ENCODE data around the gene SMCHD1. TPM values are rescaled to one million over a fixed set of nuclear protein-coding genes. Genes with fewer than 3 reads are reported as not detected.
"Not testable (repeated sequence)": the region's sequence is repeated elsewhere in the genome, so short reads cannot be mapped to it uniquely, and the experiment has no call there.

Gene SMCHD1
- total and polyA plus RNA-seq, 9 donors: 25.3 to 59.0 (median 36.8) TPM

- no peaks in the 10 kb centered on the region for H3K9me3 ChIP-seq (replicated peaks; ENCODE audit: control insufficient read depth, low read depth, low read length)
- H3K27me3 ChIP-seq (ENCODE audit: control insufficient read depth, insufficient read depth, low read length): no peaks in the 10 kb centered on the region
- no peak overlapping the region for H3K4me3 ChIP-seq (ENCODE audit: low read length)
- WGBS (ENCODE audit: insufficient coverage): no CpG with 5 or more reads among the region's 4 CpGs
- H3K36me3 ChIP-seq (ENCODE audit: control insufficient read depth, insufficient read depth, low read length): peaks cover 26% of the 10 kb centered on the region
- no peak overlapping the region for H3K27ac ChIP-seq (ENCODE audit: low read length)
- no peak for DNase-seq
- no peaks in the 10 kb centered on the region for H3K4me1 ChIP-seq (ENCODE audit: control insufficient read depth, insufficient read depth, low read length)
These were observed 53.8 kb downstream of the SMCHD1 start for GRCh38 chr18:2709316-2709715.

DNA sequence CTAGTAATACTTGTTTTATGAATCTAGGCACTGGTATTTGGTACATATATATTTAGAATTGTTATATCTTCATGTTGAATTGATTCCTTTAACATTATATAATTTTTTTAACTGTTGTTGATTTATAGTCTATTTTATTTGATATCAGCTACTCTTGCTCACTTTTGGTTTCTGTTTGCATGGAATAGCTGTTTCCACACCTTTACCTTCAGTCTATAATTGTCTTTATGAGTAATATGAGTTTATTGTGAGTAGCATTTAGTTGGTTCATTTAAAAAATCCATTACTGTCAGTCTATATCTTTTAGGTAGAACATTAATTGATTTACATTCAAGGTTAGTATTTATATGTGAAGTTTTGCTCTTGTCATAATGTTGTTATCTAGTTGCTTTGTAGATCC is 58.6 kb downstream of the SMCHD1 start:
- Histone ChIP-seq H3K36me3 (ENCODE audit: control insufficient read depth, insufficient read depth, low read length) (peaks cover 38% of the 10 kb centered on the region), H3K4me3 (ENCODE audit: low read length) (no peak overlapping the region), H3K4me1 (ENCODE audit: control insufficient read depth, insufficient read depth, low read length) (peaks cover 3% of the 10 kb centered on the region), H3K27ac (ENCODE audit: low read length) (no peak overlapping the region), H3K9me3 (replicated peaks; ENCODE audit: control insufficient read depth, low read depth, low read length) (no peaks in the 10 kb centered on the region), H3K27me3 (ENCODE audit: control insufficient read depth, insufficient read depth, low read length) (no peaks in the 10 kb centered on the region)
- DNase-seq: no peak

GRCh38 chr18:2715990-2716389 is 60.5 kb downstream of the SMCHD1 start:
- no peak for DNase-seq
- H3K27me3 ChIP-seq (ENCODE audit: control insufficient read depth, insufficient read depth, low read length): no peaks in the 10 kb centered on the region
- H3K4me1 ChIP-seq (ENCODE audit: control insufficient read depth, insufficient read depth, low read length): peaks cover 3% of the 10 kb centered on the region
- 79% methylated on average over 2 of the region's 3 CpGs for WGBS (ENCODE audit: insufficient coverage)
- no peaks in the 10 kb centered on the region for H3K9me3 ChIP-seq (replicated peaks; ENCODE audit: control insufficient read depth, low read depth, low read length)
- H3K27ac ChIP-seq (ENCODE audit: low read length): no peak overlapping the region
- H3K4me3 ChIP-seq (ENCODE audit: low read length): no peak overlapping the region
- peaks cover 39% of the 10 kb centered on the region for H3K36me3 ChIP-seq (ENCODE audit: control insufficient read depth, insufficient read depth, low read length)

GRCh38 chr18:2716394-2717326 is 61.1 kb downstream of the SMCHD1 start:
- Histone ChIP-seq H3K27me3 (ENCODE audit: control insufficient read depth, insufficient read depth, low read length) (no peaks in the 10 kb centered on the region), H3K4me3 (ENCODE audit: low read length) (no peak overlapping the region), H3K36me3 (ENCODE audit: control insufficient read depth, insufficient read depth, low read length) (peaks cover 35% of the 10 kb centered on the region), H3K9me3 (replicated peaks; ENCODE audit: control insufficient read depth, low read depth, low read length) (no peaks in the 10 kb centered on the region), H3K27ac (ENCODE audit: low read length) (no peak overlapping the region), H3K4me1 (ENCODE audit: control insufficient read depth, insufficient read depth, low read length) (peaks cover 3% of the 10 kb centered on the region)
- DNase-seq: no peak
- 80% methylated on average over 4 of the region's 6 CpGs for WGBS (ENCODE audit: insufficient coverage)

GRCh38 chr18:2717407-2717806 is 61.9 kb downstream of the SMCHD1 start:
- Histone ChIP-seq H3K4me3 (ENCODE audit: low read length) (no peak overlapping the region), H3K4me1 (ENCODE audit: control insufficient read depth, insufficient read depth, low read length) (peaks cover 3% of the 10 kb centered on the region), H3K9me3 (replicated peaks; ENCODE audit: control insufficient read depth, low read depth, low read length) (no peaks in the 10 kb centered on the region), H3K27ac (ENCODE audit: low read length) (no peak overlapping the region), H3K27me3 (ENCODE audit: control insufficient read depth, insufficient read depth, low read length) (no peaks in the 10 kb centered on the region), H3K36me3 (ENCODE audit: control insufficient read depth, insufficient read depth, low read length) (peaks cover 30% of the 10 kb centered on the region)
- no peak for DNase-seq
- WGBS (ENCODE audit: insufficient coverage): 95% methylated on average over 2 of the region's 5 CpGs

DNA sequence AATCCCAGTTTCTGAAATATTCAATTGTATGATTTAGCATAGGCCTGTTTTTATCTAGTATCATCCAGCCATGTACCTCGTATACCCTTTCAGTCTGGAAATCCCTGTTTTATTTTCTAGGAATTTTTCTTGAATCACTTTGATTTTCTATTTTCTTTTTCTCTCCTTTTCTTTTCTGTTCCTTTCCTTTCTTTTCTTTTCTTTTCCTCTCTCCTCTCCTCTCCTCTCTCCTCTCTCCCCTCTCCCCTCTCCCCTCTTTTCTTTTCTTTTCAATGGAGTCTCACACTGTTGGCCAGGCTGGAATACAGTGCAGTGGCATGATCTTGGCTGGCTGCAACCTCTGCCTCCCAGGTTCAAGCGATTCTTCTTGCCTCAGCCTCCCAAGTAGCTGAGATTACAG is 63.5 kb downstream of the SMCHD1 start:
- WGBS (ENCODE audit: insufficient coverage): 100% methylated on average over 1 of the region's 2 CpGs
- peaks cover 26% of the 10 kb centered on the region for H3K36me3 ChIP-seq (ENCODE audit: control insufficient read depth, insufficient read depth, low read length)

GRCh38 chr18:2723207-2723606 is 67.7 kb downstream of the SMCHD1 start:
- Histone ChIP-seq H3K4me3 (ENCODE audit: low read length) (no peak overlapping the region), H3K9me3 (replicated peaks; ENCODE audit: control insufficient read depth, low read depth, low read length) (no peaks in the 10 kb centered on the region), H3K4me1 (ENCODE audit: control insufficient read depth, insufficient read depth, low read length) (no peaks in the 10 kb centered on the region), H3K36me3 (ENCODE audit: control insufficient read depth, insufficient read depth, low read length) (peaks cover 11% of the 10 kb centered on the region), H3K27me3 (ENCODE audit: control insufficient read depth, insufficient read depth, low read length) (no peaks in the 10 kb centered on the region), H3K27ac (ENCODE audit: low read length) (no peak overlapping the region)
- no CpG with 5 or more reads among the region's 1 CpG for WGBS (ENCODE audit: insufficient coverage)
- DNase-seq: no peak

More for the DNA sequence above, 63.5 kb downstream of the SMCHD1 start:
- H3K4me3 ChIP-seq (ENCODE audit: low read length): no peak overlapping the region
- H3K27ac ChIP-seq (ENCODE audit: low read length): no peak overlapping the region
- no peak for DNase-seq
- peaks cover 3% of the 10 kb centered on the region for H3K4me1 ChIP-seq (ENCODE audit: control insufficient read depth, insufficient read depth, low read length)
- no peaks in the 10 kb centered on the region for H3K9me3 ChIP-seq (replicated peaks; ENCODE audit: control insufficient read depth, low read depth, low read length)
- no peaks in the 10 kb centered on the region for H3K27me3 ChIP-seq (ENCODE audit: control insufficient read depth, insufficient read depth, low read length)

DNA sequence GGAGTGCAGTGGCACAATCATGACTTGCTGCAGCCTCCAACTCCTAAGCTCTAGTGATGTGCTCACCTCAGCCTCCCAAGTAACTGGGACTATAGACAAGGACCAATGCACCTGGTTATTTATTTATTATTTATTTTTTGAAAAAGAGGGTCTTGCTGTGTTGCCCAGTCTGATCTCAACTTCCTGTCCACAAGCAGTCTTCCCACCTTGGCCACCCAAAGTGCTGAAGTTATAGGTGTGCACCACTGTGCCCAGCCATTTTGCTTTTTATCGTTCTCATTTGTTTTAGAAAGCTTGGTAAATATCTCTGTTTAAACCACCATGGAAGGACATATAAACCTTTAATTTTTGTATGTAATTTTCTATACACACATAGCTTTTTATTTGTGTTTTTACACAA is 74.2 kb downstream of the SMCHD1 start:
- no peak for DNase-seq
- Histone ChIP-seq H3K4me1 (ENCODE audit: control insufficient read depth, insufficient read depth, low read length) (no peaks in the 10 kb centered on the region), H3K27me3 (ENCODE audit: control insufficient read depth, insufficient read depth, low read length) (no peaks in the 10 kb centered on the region), H3K4me3 (ENCODE audit: low read length) (no peak overlapping the region), H3K36me3 (ENCODE audit: control insufficient read depth, insufficient read depth, low read length) (peaks cover 20% of the 10 kb centered on the region), H3K27ac (ENCODE audit: low read length) (no peak overlapping the region), H3K9me3 (replicated peaks; ENCODE audit: control insufficient read depth, low read depth, low read length) (no peaks in the 10 kb centered on the region)
- WGBS (ENCODE audit: insufficient coverage): no CpG with 5 or more reads among the region's 1 CpG

- DNase-seq: no peak
- no peaks in the 10 kb centered on the region for H3K4me1 ChIP-seq (ENCODE audit: control insufficient read depth, insufficient read depth, low read length)
- no peaks in the 10 kb centered on the region for H3K9me3 ChIP-seq (replicated peaks; ENCODE audit: control insufficient read depth, low read depth, low read length)
- H3K4me3 ChIP-seq (ENCODE audit: low read length): no peak overlapping the region
- WGBS (ENCODE audit: insufficient coverage): no CpG with 5 or more reads among the region's 3 CpGs
- peaks cover 18% of the 10 kb centered on the region for H3K36me3 ChIP-seq (ENCODE audit: control insufficient read depth, insufficient read depth, low read length)
- H3K27ac ChIP-seq (ENCODE audit: low read length): no peak overlapping the region
- no peaks in the 10 kb centered on the region for H3K27me3 ChIP-seq (ENCODE audit: control insufficient read depth, insufficient read depth, low read length)
These were observed 81.3 kb downstream of the SMCHD1 start for GRCh38 chr18:2736823-2737222.

- peaks cover 12% of the 10 kb centered on the region for H3K36me3 ChIP-seq (ENCODE audit: control insufficient read depth, insufficient read depth, low read length)
- H3K4me3 ChIP-seq (ENCODE audit: low read length): not testable (repeated sequence)
- no CpG with 5 or more reads among the region's 3 CpGs for whole genome bisulfite sequencing (ENCODE audit: insufficient coverage)
These were observed 84.6 kb downstream of the SMCHD1 start for GRCh38 chr18:2740082-2740481.

More at GRCh38 chr18:2740082-2740481, 84.6 kb downstream of the SMCHD1 start:
- not testable (repeated sequence) for H3K27ac ChIP-seq (ENCODE audit: low read length); H3K4me1 ChIP-seq (ENCODE audit: control insufficient read depth, insufficient read depth, low read length); H3K9me3 ChIP-seq (replicated peaks; ENCODE audit: control insufficient read depth, low read depth, low read length); H3K27me3 ChIP-seq (ENCODE audit: control insufficient read depth, insufficient read depth, low read length); DNase-seq
